Muscle of leg (tissue), 11 donors: ENCODE results near the gene CA5A. TPM values are rescaled to one million over a fixed set of nuclear protein-coding genes. Genes with fewer than 3 reads are reported as not detected.
A peak's percentile ranks its signal among the peaks of the same experiment; 100 is the strongest.
"Not testable (repeated sequence)": the region's sequence is repeated elsewhere in the genome, so short reads cannot be mapped to it uniquely, and the experiment has no call there.

Source experiments
- DNase-seq: peaks from one replicate; pipeline ENCODE4 v3.0.0; 2013
- H3K27ac ChIP-seq: one replicate; pipeline ENCODE4 v1.5.1; 2013; ENCODE audit warnings: mild to moderate bottlenecking, low read length, control low read depth
- H3K27me3 ChIP-seq: one replicate; pipeline ENCODE4 v1.6.1; 2013; ENCODE audit warnings: low read length; ENCODE audit not compliant: control insufficient read depth, insufficient read depth
- H3K36me3 ChIP-seq: one replicate; pipeline ENCODE4 v1.6.1; 2013; ENCODE audit warnings: low read length; ENCODE audit not compliant: control insufficient read depth, insufficient read depth
- H3K4me1 ChIP-seq: one replicate; pipeline ENCODE4 v1.6.1; 2013; ENCODE audit warnings: low read length; ENCODE audit not compliant: control insufficient read depth, insufficient read depth
- H3K4me3 ChIP-seq: one replicate; pipeline ENCODE4 v1.5.1; 2013; ENCODE audit warnings: low read length, control low read depth
- H3K9me3 ChIP-seq: replicated peaks from 2 replicates; pipeline ENCODE4 v1.6.1; 2013; ENCODE audit warnings: low read depth, low read length; ENCODE audit not compliant: control insufficient read depth
- WGBS: methylation state at CpG from one replicate; pipeline ENCODE4 v1.1.5; 2013; ENCODE audit warnings: missing lambda C conversion rate; ENCODE audit not compliant: insufficient coverage; 5-methylcytosine and 5-hydroxymethylcytosine counted together
- polyA plus RNA-seq, 8 donors: library from polyadenylated mRNA; unstranded; fragments of 120-200 nt; gene quantifications; one replicate each; pipeline versions ENCODE4 v1.2.1 to v1.2.3, GENCODE V29; 2013; ENCODE audit warnings: inconsistent platforms in 1 of 8, low replicate concordance in 1 of 8; ENCODE audit not compliant: insufficient read length in 8 of 8, insufficient read depth in 1 of 8
- total RNA-seq: library from RNA; stranded (reverse); fragments of 120-200 nt; gene quantifications from one replicate; pipeline ENCODE4 v1.2.4, GENCODE V29; 2013

The CA5A gene
- total and polyA plus RNA-seq, 9 donors = 0.03 to 0.26 (median 0.06) TPM; not detected in 3

- not testable (repeated sequence) for H3K36me3 ChIP-seq, H3K9me3 ChIP-seq, H3K4me3 ChIP-seq, H3K4me1 ChIP-seq, H3K27ac ChIP-seq, DNase-seq, H3K27me3 ChIP-seq
- 86% methylated on average over 5 of the region's 14 CpGs for WGBS
Observed at GRCh38 chr16:87936016-87936374, 334 bp downstream of the CA5A start.

- H3K36me3 ChIP-seq, H3K9me3 ChIP-seq, H3K27ac ChIP-seq, H3K4me3 ChIP-seq, DNase-seq, H3K4me1 ChIP-seq, H3K27me3 ChIP-seq: not testable (repeated sequence)
- 80% methylated on average over 15 of the region's 19 CpGs for WGBS
Observed at GRCh38 chr16:87934752-87935425, 1.4 kb downstream of the CA5A start.

DNA sequence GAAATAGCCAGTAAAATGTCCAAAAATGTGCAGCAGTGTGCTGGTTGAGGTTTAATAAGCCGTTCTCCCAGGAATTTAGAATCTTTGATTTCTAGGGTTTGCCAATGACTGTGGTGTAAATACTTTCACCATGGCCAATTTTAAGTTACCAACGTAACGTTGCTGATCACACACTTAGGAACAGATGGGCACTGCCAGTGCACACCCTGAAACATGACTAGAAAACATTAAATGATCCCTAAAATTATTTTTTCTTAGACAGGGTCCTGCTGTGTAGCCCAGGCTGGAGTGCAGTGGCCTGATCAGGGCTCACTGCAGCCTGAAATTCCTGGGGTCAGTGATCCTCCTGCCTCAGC is 3.2 kb downstream of the CA5A start:
- H3K9me3 ChIP-seq = no peaks in the 10 kb centered on the region
- no peak for DNase-seq
- no peaks in the 10 kb centered on the region for H3K4me1 ChIP-seq
- 79% methylated on average over 3 of the region's 3 CpGs for WGBS
- no peaks in the 10 kb centered on the region for H3K36me3 ChIP-seq
- peaks cover 7% of the 10 kb centered on the region for H3K27me3 ChIP-seq
- H3K4me3 ChIP-seq = no peak overlapping the region
- H3K27ac ChIP-seq = no peak overlapping the region

- not testable (repeated sequence) for DNase-seq, H3K27ac ChIP-seq, H3K27me3 ChIP-seq, H3K9me3 ChIP-seq, H3K36me3 ChIP-seq, H3K4me3 ChIP-seq, H3K4me1 ChIP-seq
- WGBS = 95% methylated on average over 11 of the region's 17 CpGs
Observed at GRCh38 chr16:87932475-87933139, 3.7 kb downstream of the CA5A start.

DNA sequence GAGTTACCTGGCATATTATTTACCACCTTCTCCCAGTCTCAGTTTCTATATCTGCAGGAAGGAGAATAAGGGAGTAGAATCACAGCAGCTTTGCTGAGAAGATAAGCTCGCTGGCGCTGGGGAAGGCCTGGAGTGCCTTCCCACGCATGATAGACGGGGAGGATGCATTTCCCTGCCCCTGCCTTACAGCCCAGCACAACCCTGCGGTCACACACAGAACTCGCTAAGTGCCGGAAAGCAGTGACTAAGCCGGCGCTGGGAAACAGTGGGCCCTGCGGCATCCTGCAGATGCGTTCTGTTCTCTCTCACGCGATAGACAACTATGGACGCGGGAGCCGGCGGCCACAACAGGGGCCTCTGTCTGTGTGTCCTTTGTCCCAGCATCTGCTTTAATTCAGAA is 4.8 kb downstream of the CA5A start:
- Histone ChIP-seq H3K4me3 (no peak overlapping the region), H3K36me3 (no peaks in the 10 kb centered on the region), H3K9me3 (no peaks in the 10 kb centered on the region), H3K27ac (no peak overlapping the region), H3K27me3 (peaks cover 15% of the 10 kb centered on the region), H3K4me1 (no peaks in the 10 kb centered on the region)
- WGBS = 71% methylated on average over 17 of the region's 17 CpGs
- no peak for DNase-seq

DNA sequence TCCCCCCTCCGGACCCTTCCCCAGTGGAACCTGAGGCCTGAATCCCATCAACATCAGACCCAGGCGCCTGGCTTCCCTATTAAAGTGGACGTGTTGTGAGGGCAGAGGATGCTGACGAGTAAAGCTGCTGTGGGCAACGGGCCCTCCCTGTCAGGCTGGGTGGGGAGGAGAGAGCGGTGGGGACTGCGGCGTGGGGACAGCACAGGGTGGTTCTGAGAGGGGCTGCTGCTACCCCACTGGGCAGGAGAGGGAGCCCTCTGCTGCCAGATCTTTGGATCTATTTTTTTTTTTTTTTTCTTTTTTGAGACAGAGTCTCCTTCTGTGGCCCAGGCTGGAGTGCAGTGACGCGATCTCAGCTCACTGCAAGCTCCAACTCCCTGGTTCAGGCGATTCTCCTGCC is 5.9 kb downstream of the CA5A start:
- DNase-seq = peak; percentile 28
- 30% methylated on average over 9 of the region's 11 CpGs for WGBS
- Histone ChIP-seq H3K27me3 (peaks cover 20% of the 10 kb centered on the region), H3K9me3 (no peaks in the 10 kb centered on the region), H3K27ac (no peak overlapping the region), H3K4me1 (no peaks in the 10 kb centered on the region), H3K36me3 (no peaks in the 10 kb centered on the region), H3K4me3 (no peak overlapping the region)

DNA sequence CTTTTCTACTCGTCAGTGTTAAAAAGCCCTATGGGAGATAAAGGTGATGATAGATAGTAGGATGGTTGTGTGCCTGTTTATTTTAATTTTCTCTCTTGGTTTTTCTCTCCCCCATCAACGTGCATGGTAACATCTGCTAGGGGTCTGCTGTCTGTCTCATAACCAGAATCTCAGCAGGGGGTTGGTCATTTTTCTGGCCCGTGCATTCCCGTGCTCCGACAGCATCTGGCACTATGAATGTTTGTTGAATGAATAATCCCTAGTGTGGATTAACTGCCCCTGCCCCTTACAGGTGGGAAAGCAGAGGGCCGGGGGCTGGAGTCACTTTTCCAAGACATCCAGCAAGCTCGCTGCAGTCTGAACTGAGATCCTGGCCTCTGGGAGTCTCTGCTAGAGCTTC is 6.3 kb downstream of the CA5A start:
- no peaks in the 10 kb centered on the region for H3K9me3 ChIP-seq
- no peak overlapping the region for H3K27ac ChIP-seq
- WGBS = 19% methylated on average over 4 of the region's 7 CpGs
- no peaks in the 10 kb centered on the region for H3K4me1 ChIP-seq
- DNase-seq = no peak
- H3K27me3 ChIP-seq = peaks cover 20% of the 10 kb centered on the region
- H3K4me3 ChIP-seq = no peak overlapping the region
- H3K36me3 ChIP-seq = no peaks in the 10 kb centered on the region

DNA sequence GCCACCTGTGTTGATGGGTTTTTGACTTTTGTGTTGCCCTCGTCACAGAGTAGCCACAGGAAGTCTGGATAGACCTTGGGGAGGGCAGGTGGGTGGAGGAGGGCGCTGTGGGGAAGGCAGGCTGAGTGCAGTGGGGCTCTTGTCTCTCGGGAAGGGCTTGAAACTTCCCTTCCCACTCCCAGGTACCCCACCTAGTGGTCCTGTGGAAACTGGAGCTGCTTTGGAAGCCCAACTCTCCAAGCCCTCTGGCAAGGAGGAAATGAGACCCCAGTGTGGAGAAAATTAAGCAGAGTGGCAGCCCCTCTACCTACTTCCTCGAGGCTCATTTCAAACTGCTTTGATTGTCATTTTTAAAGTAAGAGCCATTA is 9.2 kb downstream of the CA5A start:
- DNase-seq = no peak
- no CpG with 5 or more reads among the region's 4 CpGs for WGBS
- Histone ChIP-seq H3K36me3 (no peaks in the 10 kb centered on the region), H3K27ac (no peak overlapping the region), H3K27me3 (peaks cover 29% of the 10 kb centered on the region), H3K9me3 (no peaks in the 10 kb centered on the region), H3K4me1 (no peaks in the 10 kb centered on the region), H3K4me3 (no peak overlapping the region)

DNA sequence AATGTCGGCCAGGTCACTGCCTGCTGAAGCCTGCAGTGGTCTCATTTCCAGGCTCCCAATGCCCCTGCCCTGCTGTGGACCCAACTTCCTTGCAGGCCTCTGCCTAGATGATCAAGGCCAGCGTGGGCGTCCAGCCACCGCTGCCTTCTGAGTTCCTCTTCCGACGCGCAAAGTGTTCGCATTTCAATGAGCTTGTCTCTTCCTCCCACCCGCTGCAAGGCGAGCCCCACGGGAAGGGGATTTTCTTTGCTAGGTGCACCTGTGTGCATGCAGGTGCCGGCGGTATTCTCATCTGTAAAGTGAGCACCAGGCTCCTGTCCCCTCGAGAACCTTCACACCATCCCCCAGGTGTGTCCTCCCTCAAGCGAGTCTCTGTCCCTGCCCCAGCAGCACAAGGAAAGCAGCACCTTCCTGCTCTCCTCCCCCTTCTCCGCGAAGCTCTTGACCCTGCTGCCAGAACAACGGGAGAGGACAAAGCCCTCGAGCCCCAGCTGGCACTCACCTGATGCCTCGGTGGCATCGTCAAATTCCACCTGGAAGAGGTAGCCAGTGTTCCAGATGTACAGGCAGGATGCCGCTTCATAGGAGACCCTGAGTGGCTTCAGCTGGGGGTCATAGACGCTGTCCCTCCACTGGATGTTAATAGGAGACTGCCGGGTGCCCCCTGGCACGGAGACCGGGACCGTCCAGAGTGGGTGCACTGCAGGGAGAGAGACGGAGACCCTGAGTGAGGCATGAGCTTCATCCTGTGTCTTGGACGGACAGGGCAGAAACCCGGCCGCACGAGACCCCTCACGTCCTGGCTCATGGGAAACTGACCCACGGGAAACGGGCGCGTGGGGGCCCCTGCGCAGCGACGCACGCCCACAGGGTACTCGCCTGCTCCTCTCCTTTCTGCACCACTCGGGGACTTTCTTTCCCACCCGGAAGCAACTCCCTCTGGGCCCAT is 9.8 kb downstream of the CA5A start:
- WGBS = 72% methylated on average over 30 of the region's 44 CpGs
- H3K36me3 ChIP-seq = no peaks in the 10 kb centered on the region
- no peaks in the 10 kb centered on the region for H3K4me1 ChIP-seq
- H3K27ac ChIP-seq = no peak overlapping the region
- H3K27me3 ChIP-seq = peaks cover 26% of the 10 kb centered on the region
- H3K9me3 ChIP-seq = no peaks in the 10 kb centered on the region
- DNase-seq = no peak
- no peak overlapping the region for H3K4me3 ChIP-seq
